IMR-90 (cell line): ENCODE measurements around the gene SEC61A1. TPM values are rescaled to one million over a fixed set of nuclear protein-coding genes. Genes with fewer than 3 reads are reported as not detected.

Experiments
- ATAC-seq: fragments of 200-7000 bp; cut with Tn5 transposase; 2 replicates; pipeline ENCODE4 v1.9.1; 2020; ENCODE audit warnings: low read depth, mild to moderate bottlenecking, moderate library complexity
- Bru-seq: library from RNA; stranded (reverse); fragments of 400-500 nt; gene quantifications from one replicate; lab custom pipeline; 2021; lab: Mats Ljungman, UMichigan
- BruChase-seq, 2 experiments: library from RNA; stranded (reverse); fragments of 400-500 nt; gene quantifications; one replicate each; lab custom pipeline; 2021; lab: Mats Ljungman, UMichigan
- BruUV-seq: library from RNA; stranded (reverse); fragments of 400-500 nt; replicated peaks from 2 replicates; lab custom pipeline; 2021; lab: Mats Ljungman, UMichigan
- CTCF ChIA-PET: fragments of 300-600 bp; formaldehyde crosslinking; extraction: SDS; loops from one replicate; lab custom pipeline; 2021; ENCODE audit warnings: antibody characterized with exemption; lab: Yijun Ruan, JAX
- POLR2A ChIA-PET: fragments of 300-600 bp; sonication (Branson Sonifier 250); formaldehyde crosslinking; loops from one replicate; lab custom pipeline; 2022; ENCODE audit warnings: antibody characterized with exemption; ENCODE audit not compliant: unreplicated experiment; lab: Charles Lee
- DNase-seq: peaks from one replicate; pipeline ENCODE4 v3.0.0; 2013
- H2AFZ ChIP-seq: replicated peaks from 2 replicates; pipeline ENCODE3; 2013; ENCODE audit warnings: low read length, mild to moderate bottlenecking; ENCODE audit not compliant: poor library complexity
- H2AK5ac ChIP-seq: 2 replicates; pipeline ENCODE4 v1.6.1; 2013; ENCODE audit warnings: low read depth, low read length, inconsistent platforms
- H2AK9ac ChIP-seq: replicated peaks from 2 replicates; pipeline ENCODE3; 2013; ENCODE audit warnings: mild to moderate bottlenecking, low read depth, low read length, moderate library complexity; ENCODE audit not compliant: poor library complexity
- H2BK120ac ChIP-seq: 2 replicates; pipeline ENCODE4 v1.6.1; 2013; ENCODE audit warnings: low read depth, low read length, inconsistent platforms
- H2BK15ac ChIP-seq: 3 replicates; pipeline ENCODE4 v1.6.1; 2013; ENCODE audit warnings: low read depth, low read length, inconsistent platforms
- H2BK20ac ChIP-seq: 2 replicates; pipeline ENCODE4 v1.6.1; 2013; ENCODE audit warnings: low read depth, mild to moderate bottlenecking, inconsistent platforms, low read length, moderate library complexity
- H2BK5ac ChIP-seq: 2 replicates; pipeline ENCODE4 v1.6.1; 2013; ENCODE audit warnings: mild to moderate bottlenecking, low read depth, low read length, inconsistent platforms; ENCODE audit not compliant: poor library complexity, severe bottlenecking
- H3K14ac ChIP-seq: replicated peaks from 2 replicates; pipeline ENCODE4 v1.6.1; 2013; ENCODE audit warnings: low read depth, low read length, inconsistent platforms
- H3K18ac ChIP-seq: 2 replicates; pipeline ENCODE4 v1.6.1; 2013; ENCODE audit warnings: low read depth, low read length, control low read depth
- H3K23ac ChIP-seq: 2 replicates; pipeline ENCODE4 v1.6.1; 2013; ENCODE audit warnings: low read depth, low read length, inconsistent platforms
- H3K27ac ChIP-seq: 2 replicates; pipeline ENCODE4 v1.5.1; 2013; ENCODE audit warnings: mild to moderate bottlenecking, control low read depth, low read length; ENCODE audit not compliant: insufficient read depth
- H3K27me3 ChIP-seq: 2 replicates; pipeline ENCODE4 v1.6.1; 2013; ENCODE audit warnings: low read length; ENCODE audit not compliant: control insufficient read depth, insufficient read depth
- H3K36me3 ChIP-seq: 2 replicates; pipeline ENCODE4 v1.6.1; 2013; ENCODE audit warnings: low read length, mixed read lengths; ENCODE audit not compliant: control insufficient read depth, insufficient read depth
- H3K4ac ChIP-seq: 2 replicates; pipeline ENCODE4 v1.6.1; 2013; ENCODE audit warnings: low read depth, low read length, inconsistent platforms
- H3K4me1 ChIP-seq: 2 replicates; pipeline ENCODE4 v1.6.1; 2013; ENCODE audit warnings: low read length, mixed read lengths; ENCODE audit not compliant: control insufficient read depth, insufficient read depth
- H3K4me2 ChIP-seq: 2 replicates; pipeline ENCODE4 v1.6.1; 2013; ENCODE audit warnings: low read depth, mild to moderate bottlenecking, control low read depth, low read length, moderate library complexity
- H3K4me3 ChIP-seq: 2 replicates; pipeline ENCODE4 v1.5.1; 2013; ENCODE audit warnings: low read depth, mild to moderate bottlenecking, control low read depth, low read length, moderate library complexity; ENCODE audit not compliant: insufficient read depth
- H3K56ac ChIP-seq: 2 replicates; pipeline ENCODE4 v1.6.1; 2013; ENCODE audit warnings: low read length, inconsistent platforms; ENCODE audit not compliant: insufficient read depth; ENCODE audit errors: extremely low read depth
- H3K79me1 ChIP-seq, 2 experiments: 2 replicates each; pipeline ENCODE4 v1.6.1; 2013; ENCODE audit warnings: low read length in 2 of 2, inconsistent platforms in 1 of 2, low read depth in 1 of 2
- H3K9ac ChIP-seq: 2 replicates; pipeline ENCODE4 v1.6.1; 2013; ENCODE audit warnings: low read depth, low read length, control low read depth
- H3K9me1 ChIP-seq: 2 replicates; pipeline ENCODE4 v1.6.1; 2013; ENCODE audit warnings: low read length, inconsistent platforms; ENCODE audit not compliant: insufficient read depth
- H3K9me3 ChIP-seq: 2 replicates; pipeline ENCODE4 v1.6.1; 2013; ENCODE audit warnings: low read length; ENCODE audit not compliant: control insufficient read depth, insufficient read depth
- H4K20me1 ChIP-seq: 2 replicates; pipeline ENCODE4 v1.6.1; 2013; ENCODE audit warnings: low read length, inconsistent platforms; ENCODE audit not compliant: insufficient read depth
- H4K5ac ChIP-seq: 2 replicates; pipeline ENCODE4 v1.6.1; 2013; ENCODE audit warnings: mild to moderate bottlenecking, low read depth, low read length, control low read depth
- H4K8ac ChIP-seq, 2 experiments: 2 replicates each; pipeline ENCODE4 v1.6.1; 2013; ENCODE audit warnings: low read depth in 2 of 2, low read length in 2 of 2, control low read depth in 1 of 2, inconsistent platforms in 1 of 2
- H4K91ac ChIP-seq: 2 replicates; pipeline ENCODE4 v1.6.1; 2013; ENCODE audit warnings: low read depth, low read length, inconsistent platforms; ENCODE audit not compliant: insufficient read depth
- MAZ ChIP-seq: IDR thresholded peaks from 2 replicates; pipeline ENCODE4 v1.6.1; 2012; ENCODE audit warnings: low read depth, mild to moderate bottlenecking, low read length, improper control_type of control experiment, moderate library complexity, borderline replicate concordance
- MXI1 ChIP-seq: IDR thresholded peaks from 2 replicates; pipeline ENCODE4 v1.6.1; 2012; ENCODE audit warnings: low read depth, mild to moderate bottlenecking, low read length, moderate library complexity, borderline replicate concordance
- POLR2A ChIP-seq: IDR thresholded peaks from 2 replicates; pipeline ENCODE4 v1.6.1; 2012; ENCODE audit warnings: mild to moderate bottlenecking, low read depth, low read length
- RAD21 ChIP-seq: IDR thresholded peaks from 2 replicates; pipeline ENCODE4 v1.6.1; 2012; ENCODE audit warnings: low read length, improper control_type of control experiment
- WGBS, 2 experiments: methylation state at CpG; one replicate each; pipeline versions ENCODE4 v1.1.5 to v1.1.7; 2013; ENCODE audit warnings: missing lambda C conversion rate in 2 of 2; ENCODE audit not compliant: insufficient read length in 1 of 2; ENCODE audit errors: extremely low coverage in 2 of 2; 5-methylcytosine and 5-hydroxymethylcytosine counted together
- dilution Hi-C: fragments of 300-500 bp; cut with HindIII; formaldehyde crosslinking; loops from one replicate; pipeline ENCODE4 v1.14.3; 2018; ENCODE audit warnings: low sequenced_read_pairs; ENCODE audit not compliant: unreplicated experiment
- in situ Hi-C: fragments of 300-500 bp; cut with MboI; formaldehyde crosslinking; loops from 3 replicates; pipeline ENCODE4 v1.14.3; 2019; ENCODE audit warnings: low sequenced_read_pairs, inconsistent platforms, mixed read lengths
- intact Hi-C: fragments of 100-400 bp; cut with micrococcal nuclease; formaldehyde crosslinking; loops from 2 replicates; pipeline ENCODE4 v1.10.0; 2022
- long read RNA-seq: library from polyadenylated mRNA; unstranded; transcript quantifications from one replicate; pipeline ENCODE4 v2.0.0, GENCODE V29; 2021; ENCODE audit not compliant: unreplicated experiment
- polyA plus RNA-seq, 3 experiments: library from polyadenylated mRNA; depleted of rRNA; stranded (reverse); fragments of >200 nt; gene quantifications; 2 replicates each; pipeline ENCODE4 v1.2.3, GENCODE V29; 2012; ENCODE audit warnings: low replicate concordance in 1 of 3
- total RNA-seq: library from RNA; depleted of rRNA; stranded (reverse); fragments of >200 nt; gene quantifications from 2 replicates; pipeline ENCODE4 v1.2.3, GENCODE V29; 2012; rRNA removed

The SEC61A1 gene
- total RNA-seq (478 and 487 TPM in 2 replicates), polyA plus RNA-seq (2012; rRNA removed) (347 and 377 TPM in 2 replicates), Bru-seq, nascent RNA (percentile 98 among the genes with signal in this experiment), BruChase-seq, experiment 1, labeled RNA remaining after a 6-hour chase (percentile 99 among the genes with signal in this experiment), BruChase-seq, experiment 2, labeled RNA remaining after a 2-hour chase (percentile 98 among the genes with signal in this experiment)
- 212 and 332 TPM in 2 replicates for polyA plus RNA-seq (2012; cell fraction: cytosol; rRNA removed)
- polyA plus RNA-seq (2012; cell fraction: nucleus; rRNA removed; ENCODE audit: low replicate concordance): 308 and 317 TPM in 2 replicates
- long read RNA-seq, transcript SEC61A1-207 (2 exons, 555 nt): minor isoform, 8 of 1,304 reads
- long read RNA-seq, transcript SEC61A1-201 (12 exons, 3,635 nt): major isoform, 573 of 1,304 reads
- long read RNA-seq, partial matches to known transcripts: 179 of 1,304 reads
- long read RNA-seq, other reads (novel, unspliced or antisense): 544 of 1,304 reads

- no TSS peak for BruUV-seq
- Histone ChIP-seq H3K9ac (peak within 1 kb of the TSS; percentile 97), H3K4me1 (peaks cover 7% of the 10 kb centered on the region), H3K4me3 (peak within 1 kb of the TSS; percentile 94), H2BK15ac (peak within 1 kb of the TSS; percentile 12; the same call in 1 of the 3 replicates), H4K20me1 (peaks cover 36% of the 10 kb centered on the region), H2AK9ac (peak within 1 kb of the TSS; percentile 98), H3K9me1 (peaks cover 8% of the 10 kb centered on the region), H4K8ac (peak within 1 kb of the TSS; percentile 96), H3K4me2 (peak within 1 kb of the TSS; percentile 93), H2BK5ac (peak within 1 kb of the TSS; percentile 91), H3K23ac (peak within 1 kb of the TSS; percentile 99), H4K5ac (peak within 1 kb of the TSS; percentile 99), H2BK20ac (no peak within 1 kb of the TSS; the same call in 1 of the 2 replicates), H3K79me1 (peaks cover 9 to 35% of the 10 kb centered on the region in 2 experiments), H2AK5ac (peak within 1 kb of the TSS; percentile 88), H2BK120ac (peak within 1 kb of the TSS; percentile 74), H2AFZ (peak within 1 kb of the TSS; percentile 99), H3K14ac (peak within 1 kb of the TSS; percentile 97), H3K27me3 (peaks cover 2% of the 10 kb centered on the region), H3K36me3 (peaks cover 15% of the 10 kb centered on the region), H4K91ac (peak within 1 kb of the TSS; percentile 85), H3K56ac (peak within 1 kb of the TSS; percentile 98), H3K4ac (peak within 1 kb of the TSS; percentile 98), H3K9me3 (no peaks in the 10 kb centered on the region), H3K18ac (peak within 1 kb of the TSS; percentile 78), H3K27ac (peak within 1 kb of the TSS; percentile 95)
- TF ChIP-seq RAD21: no peak
- peak; percentile 76; the same call in 1 of the 2 replicates for TF ChIP-seq MXI1
- TF ChIP-seq POLR2A: peak; percentile 98
- TF ChIP-seq MAZ: peak; percentile 53; the same call in 1 of the 2 replicates
- dilution Hi-C loops (no loop called here), intact Hi-C loops (loop anchor here (2.0 to 5.0 kb wide), 3 partner anchors 361 to 460 kb away; partner anchors contain the start of gene TPRA1), in situ Hi-C loops (no loop called here)
- CTCF ChIA-PET: no interaction called here
- WGBS, 2 experiments: 1% methylated on average over 45 of the region's 90 CpGs; no CpG with 5 or more reads in 1 of the 2 experiments
- POLR2A ChIA-PET: no interaction called here
- ATAC-seq (peak; percentile 95), DNase-seq (peak; percentile 92)
Measured at GRCh38 chr3:128051837-128052594, at the start of gene SEC61A1. SEC61A1 (plus strand) TSS chr3:128052437; CDS start chr3:128052553, 116 bp downstream.
